Neural cell (in vitro differentiated cells): ENCODE measurements around the gene GRAP2. TPM values are rescaled to one million over a fixed set of nuclear protein-coding genes. Genes with fewer than 3 reads are reported as not detected.

ENCODE experiments used
- H2AFZ ChIP-seq: fragments of 200-600, 300-800 bp; sonication (generic), shearing (Covaris generic); 2 replicates; pipeline ENCODE4 v1.6.0; 2014; ENCODE audit warnings: low read depth, mild to moderate bottlenecking, antibody characterized with exemption, low read length, moderate library complexity
- H3F3A ChIP-seq: fragments of 200-600 bp; shearing (Covaris generic); 2 replicates; pipeline ENCODE4 v1.6.1; 2016; ENCODE audit warnings: mild to moderate bottlenecking, moderate library complexity, mixed read lengths, antibody characterized with exemption, low read length; ENCODE audit not compliant: insufficient read depth, poor library complexity, severe bottlenecking
- H3K27ac ChIP-seq: fragments of 200-600, 300-800 bp; sonication (generic), shearing (Covaris generic); 2 replicates; pipeline ENCODE4 v1.5.1; 2014; ENCODE audit warnings: mild to moderate bottlenecking, low read length, moderate library complexity
- H3K27me3 ChIP-seq: fragments of 300-800, 200-600 bp; sonication (generic), shearing (Covaris generic); 2 replicates; pipeline ENCODE4 v1.6.0; 2014; ENCODE audit warnings: mild to moderate bottlenecking, low read depth, low read length, moderate library complexity; ENCODE audit not compliant: insufficient read depth
- H3K36me3 ChIP-seq: fragments of 300-800, 200-600 bp; sonication (generic), shearing (Covaris generic); 2 replicates; pipeline ENCODE4 v1.5.1; 2014; ENCODE audit warnings: mild to moderate bottlenecking, antibody characterized with exemption, low read length, moderate library complexity; ENCODE audit not compliant: insufficient read depth
- H3K4me2 ChIP-seq: fragments of 300-800, 200-600 bp; sonication (generic), shearing (Covaris generic); 2 replicates; pipeline ENCODE4 v1.6.0; 2014; ENCODE audit warnings: mild to moderate bottlenecking, low read length
- H3K4me3 ChIP-seq: fragments of 300-800, 200-600 bp; sonication (generic), shearing (Covaris generic); 2 replicates; pipeline ENCODE4 v1.5.1; 2014; ENCODE audit warnings: mild to moderate bottlenecking, low read length, moderate library complexity
- H3K79me2 ChIP-seq: fragments of 200-600 bp; shearing (Covaris generic); replicated peaks from 2 replicates; pipeline ENCODE4 v1.6.0; 2014; ENCODE audit warnings: mild to moderate bottlenecking, low read length, moderate library complexity; ENCODE audit not compliant: insufficient read depth
- H3K9ac ChIP-seq: fragments of 300-800, 200-600 bp; sonication (generic), shearing (Covaris generic); 2 replicates; pipeline ENCODE4 v1.6.1; 2016; ENCODE audit warnings: mild to moderate bottlenecking, low read length, mixed read lengths
- H3K9me2 ChIP-seq: fragments of 200-600 bp; shearing (Covaris generic); 2 replicates; pipeline ENCODE4 v1.6.1; 2016; ENCODE audit warnings: mild to moderate bottlenecking, low read length, mixed read lengths; ENCODE audit not compliant: insufficient read depth
- H3K9me3 ChIP-seq: fragments of 200-600, 300-800 bp; sonication (generic), shearing (Covaris generic); 2 replicates; pipeline ENCODE4 v1.6.1; 2016; ENCODE audit warnings: mild to moderate bottlenecking, mixed run types, low read length, moderate library complexity, mixed read lengths
- H4K20me1 ChIP-seq: fragments of 200-600 bp; shearing (Covaris generic); 2 replicates; pipeline ENCODE4 v1.6.1; 2016; ENCODE audit warnings: mild to moderate bottlenecking, mixed run types; ENCODE audit not compliant: insufficient read depth
- CTCF ChIP-seq: fragments of 450-650 bp; IDR thresholded peaks from 2 replicates; pipeline ENCODE4 v1.5.1; 2014; ENCODE audit warnings: antibody characterized with exemption, mild to moderate bottlenecking, moderate library complexity; ENCODE audit not compliant: poor library complexity, severe bottlenecking
- EP300 ChIP-seq: fragments of 450-650 bp; conservative IDR thresholded peaks from 2 replicates; pipeline ENCODE4 v1.6.1; 2014; ENCODE audit warnings: antibody characterized with exemption, mild to moderate bottlenecking, moderate library complexity; ENCODE audit not compliant: poor library complexity, severe bottlenecking
- EZH2 ChIP-seq: fragments of 200-600, 300-800 bp; shearing (Covaris generic), sonication (generic); IDR thresholded peaks from 2 replicates; pipeline ENCODE4 v1.6.1; 2014; ENCODE audit warnings: antibody characterized with exemption, low read length, borderline replicate concordance, mild to moderate bottlenecking; ENCODE audit not compliant: insufficient read depth, poor library complexity, severe bottlenecking
- MXI1 ChIP-seq: fragments of 450-650 bp; conservative IDR thresholded peaks from 2 replicates; pipeline ENCODE4 v1.6.1; 2014; ENCODE audit warnings: antibody characterized with exemption, mild to moderate bottlenecking; ENCODE audit not compliant: poor library complexity, severe bottlenecking
- POLR2AphosphoS5 ChIP-seq: IDR thresholded peaks from 2 replicates; pipeline ENCODE4 v1.6.1; 2012
- RAD21 ChIP-seq: fragments of 450-650 bp; conservative IDR thresholded peaks from 2 replicates; pipeline ENCODE4 v1.6.1; 2014; ENCODE audit warnings: antibody characterized with exemption, mild to moderate bottlenecking, moderate library complexity
- SMC3 ChIP-seq: fragments of 450-650 bp; conservative IDR thresholded peaks from 2 replicates; pipeline ENCODE4 v1.6.1; 2014; ENCODE audit warnings: antibody characterized with exemption, mild to moderate bottlenecking, moderate library complexity; ENCODE audit not compliant: poor library complexity
- TAF1 ChIP-seq: IDR thresholded peaks from 2 replicates; pipeline ENCODE4 v1.6.1; 2012; ENCODE audit warnings: low read depth
- polyA plus RNA-seq: library from polyadenylated mRNA; depleted of rRNA; stranded (reverse); fragments of >200 nt; gene quantifications from 2 replicates; pipeline ENCODE4 v1.2.3, GENCODE V29; 2014
- TF ChIP-seq, protein P1 (sequence below): IDR thresholded peaks from 2 replicates; pipeline ENCODE4 v1.6.1; 2012; ENCODE audit warnings: borderline replicate concordance

The GRAP2 gene
- polyA plus RNA-seq, 1 donor from 2014 or later: 0.30 TPM

DNA sequence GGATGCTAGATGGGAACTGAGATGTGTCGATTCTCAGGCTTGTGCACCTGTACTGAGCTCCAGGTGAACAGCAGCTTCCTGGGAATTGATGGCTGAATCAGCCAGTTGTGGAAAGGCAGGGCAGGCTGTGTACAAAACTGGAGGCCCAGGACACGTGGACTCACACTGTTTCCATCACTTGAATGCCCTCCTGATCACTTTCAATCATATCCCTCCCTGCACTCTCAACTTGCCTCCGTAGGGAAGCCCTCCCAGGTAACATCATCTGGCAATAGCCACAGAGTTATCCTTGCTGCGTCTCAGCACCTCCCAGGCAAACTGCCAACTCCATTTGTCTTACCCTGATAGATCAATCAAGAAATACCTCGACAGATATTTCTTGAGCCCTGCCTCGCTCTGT, 104.0 kb downstream of the GRAP2 start:
- Histone ChIP-seq H3K27ac (no peak overlapping the region), H3K9ac (no peak overlapping the region), H3K4me2 (no peak overlapping the region), H3K9me2 (no peaks in the 10 kb centered on the region), H3K4me3 (no peak overlapping the region), H3F3A (no peaks in the 10 kb centered on the region), H3K36me3 (no peaks in the 10 kb centered on the region), H3K9me3 (no peaks in the 10 kb centered on the region), H4K20me1 (no peaks in the 10 kb centered on the region), H3K27me3 (no peaks in the 10 kb centered on the region), H3K79me2 (no peaks in the 10 kb centered on the region), H2AFZ (no peak overlapping the region)
- TF ChIP-seq EP300: no peak
- no peak for TF ChIP-seq EZH2
- TF ChIP-seq RAD21: no peak
- TF ChIP-seq TAF1: no peak
- no peak for TF ChIP-seq MXI1
- TF ChIP-seq, protein P1, sequence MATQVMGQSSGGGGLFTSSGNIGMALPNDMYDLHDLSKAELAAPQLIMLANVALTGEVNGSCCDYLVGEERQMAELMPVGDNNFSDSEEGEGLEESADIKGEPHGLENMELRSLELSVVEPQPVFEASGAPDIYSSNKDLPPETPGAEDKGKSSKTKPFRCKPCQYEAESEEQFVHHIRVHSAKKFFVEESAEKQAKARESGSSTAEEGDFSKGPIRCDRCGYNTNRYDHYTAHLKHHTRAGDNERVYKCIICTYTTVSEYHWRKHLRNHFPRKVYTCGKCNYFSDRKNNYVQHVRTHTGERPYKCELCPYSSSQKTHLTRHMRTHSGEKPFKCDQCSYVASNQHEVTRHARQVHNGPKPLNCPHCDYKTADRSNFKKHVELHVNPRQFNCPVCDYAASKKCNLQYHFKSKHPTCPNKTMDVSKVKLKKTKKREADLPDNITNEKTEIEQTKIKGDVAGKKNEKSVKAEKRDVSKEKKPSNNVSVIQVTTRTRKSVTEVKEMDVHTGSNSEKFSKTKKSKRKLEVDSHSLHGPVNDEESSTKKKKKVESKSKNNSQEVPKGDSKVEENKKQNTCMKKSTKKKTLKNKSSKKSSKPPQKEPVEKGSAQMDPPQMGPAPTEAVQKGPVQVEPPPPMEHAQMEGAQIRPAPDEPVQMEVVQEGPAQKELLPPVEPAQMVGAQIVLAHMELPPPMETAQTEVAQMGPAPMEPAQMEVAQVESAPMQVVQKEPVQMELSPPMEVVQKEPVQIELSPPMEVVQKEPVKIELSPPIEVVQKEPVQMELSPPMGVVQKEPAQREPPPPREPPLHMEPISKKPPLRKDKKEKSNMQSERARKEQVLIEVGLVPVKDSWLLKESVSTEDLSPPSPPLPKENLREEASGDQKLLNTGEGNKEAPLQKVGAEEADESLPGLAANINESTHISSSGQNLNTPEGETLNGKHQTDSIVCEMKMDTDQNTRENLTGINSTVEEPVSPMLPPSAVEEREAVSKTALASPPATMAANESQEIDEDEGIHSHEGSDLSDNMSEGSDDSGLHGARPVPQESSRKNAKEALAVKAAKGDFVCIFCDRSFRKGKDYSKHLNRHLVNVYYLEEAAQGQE: no peak
- no peak for TF ChIP-seq CTCF
- no peak for TF ChIP-seq SMC3
- TF ChIP-seq POLR2AphosphoS5: no peak

- Histone ChIP-seq H3K9me3 (no peaks in the 10 kb centered on the region), H3K36me3 (no peaks in the 10 kb centered on the region), H3K27ac (no peak overlapping the region), H3K79me2 (no peaks in the 10 kb centered on the region), H2AFZ (no peak overlapping the region), H3K27me3 (no peaks in the 10 kb centered on the region), H3K4me3 (no peak overlapping the region), H3K9ac (no peak overlapping the region), H3F3A (no peaks in the 10 kb centered on the region), H3K4me2 (no peak overlapping the region), H3K9me2 (no peaks in the 10 kb centered on the region), H4K20me1 (no peaks in the 10 kb centered on the region)
- TF ChIP-seq MXI1: no peak
- no peak for TF ChIP-seq RAD21
- TF ChIP-seq POLR2AphosphoS5: no peak
- TF ChIP-seq, protein P1: no peak
- no peak for TF ChIP-seq CTCF
- TF ChIP-seq TAF1: no peak
- no peak for TF ChIP-seq EZH2
- no peak for TF ChIP-seq EP300
- no peak for TF ChIP-seq SMC3
These were observed 105.8 kb downstream of the GRAP2 start for GRCh38 chr22:40006641-40007040.
